Left kidney (tissue), 2 donors: Measurements from ENCODE around the gene AK8. TPM values are rescaled to one million over a fixed set of nuclear protein-coding genes. Genes with fewer than 3 reads are reported as not detected.

Source experiments
- DNase-seq: peaks from one replicate; pipeline ENCODE4 v3.0.0-alpha.2; 2013
- polyA plus RNA-seq: library from polyadenylated mRNA; unstranded; fragments of 120-200 nt; gene quantifications from one replicate; pipeline ENCODE4 v1.2.1, GENCODE V29; 2013; ENCODE audit not compliant: insufficient read length

AK8 gene
- polyA plus RNA-seq, 1 donor, result 3.9 TPM

DNA sequence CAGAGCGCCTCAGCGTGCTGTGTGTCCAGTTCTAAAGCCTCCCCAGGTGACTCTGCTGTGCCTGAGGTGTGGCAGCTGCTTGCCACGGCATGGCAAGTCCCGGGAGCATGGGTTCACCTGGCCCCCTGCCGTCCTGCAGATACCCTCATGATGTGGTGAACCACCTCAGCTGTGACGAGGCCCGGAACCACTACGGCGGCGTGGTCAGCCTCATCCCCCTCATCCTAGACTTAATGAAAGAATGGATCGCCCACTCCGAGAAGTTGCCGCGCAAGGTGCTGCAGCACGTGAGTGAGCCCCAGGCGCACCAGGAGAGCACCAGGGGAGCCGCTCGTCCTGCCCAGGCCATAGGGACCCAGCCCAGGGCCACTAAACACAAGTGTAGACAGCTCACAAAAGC lies 10.1 kb upstream of the AK8 start:
- DNase-seq, result no peak

- no peak for DNase-seq
Measured at GRCh38 chr9:132887181-132888120, 9.4 kb upstream of the AK8 start.

GRCh38 chr9:132886334-132886725 lies 8.2 kb upstream of the AK8 start:
- no peak for DNase-seq

- no peak for DNase-seq
Measured at GRCh38 chr9:132885720-132886333, 7.7 kb upstream of the AK8 start.

DNA sequence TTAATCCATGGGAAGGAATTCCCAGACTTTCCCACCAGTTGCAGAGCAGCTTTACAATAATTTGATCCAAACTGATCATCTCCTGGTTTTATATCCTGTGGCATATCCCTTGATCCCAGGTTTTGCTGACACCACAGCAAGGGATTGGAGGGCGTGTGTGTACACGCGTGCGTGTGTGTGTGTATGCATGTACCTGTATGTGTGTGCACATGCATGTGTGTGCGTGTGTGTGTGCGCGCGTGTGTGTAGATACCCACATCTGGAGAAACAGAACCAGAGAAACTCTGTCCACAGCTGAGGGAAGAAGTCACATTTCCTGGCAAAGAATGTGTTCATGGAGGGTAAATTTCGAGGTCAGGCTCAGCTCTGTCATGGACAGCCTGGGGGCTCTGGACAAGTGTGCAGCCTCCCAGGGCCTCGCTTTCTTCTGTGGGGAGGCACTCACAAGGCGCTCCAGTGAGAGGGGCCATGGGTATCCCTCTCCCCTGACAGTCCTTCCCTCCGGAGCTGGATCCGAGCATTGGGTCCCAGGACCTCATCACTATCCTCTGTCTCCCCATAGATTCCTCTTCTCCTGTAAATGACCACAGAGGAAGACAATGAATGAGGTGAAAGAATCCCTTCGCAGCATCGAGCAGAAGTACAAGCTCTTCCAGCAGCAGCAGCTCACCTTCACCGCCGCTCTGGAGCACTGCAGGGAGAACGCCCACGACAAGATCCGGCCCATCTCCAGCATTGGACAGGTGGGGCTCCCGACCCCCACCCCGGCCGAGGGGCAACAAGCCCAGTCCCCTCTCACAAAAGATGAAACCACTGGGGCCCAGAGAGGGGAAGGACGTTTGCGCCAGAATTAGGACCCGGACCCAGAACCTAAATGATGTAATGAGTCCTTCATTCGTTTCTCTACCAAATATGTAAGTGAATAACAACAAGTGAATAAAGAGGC lies 5.5 kb upstream of the AK8 start:
- DNase-seq, result no peak

GRCh38 chr9:132882616-132883015 lies 4.5 kb upstream of the AK8 start:
- no peak for DNase-seq

DNA sequence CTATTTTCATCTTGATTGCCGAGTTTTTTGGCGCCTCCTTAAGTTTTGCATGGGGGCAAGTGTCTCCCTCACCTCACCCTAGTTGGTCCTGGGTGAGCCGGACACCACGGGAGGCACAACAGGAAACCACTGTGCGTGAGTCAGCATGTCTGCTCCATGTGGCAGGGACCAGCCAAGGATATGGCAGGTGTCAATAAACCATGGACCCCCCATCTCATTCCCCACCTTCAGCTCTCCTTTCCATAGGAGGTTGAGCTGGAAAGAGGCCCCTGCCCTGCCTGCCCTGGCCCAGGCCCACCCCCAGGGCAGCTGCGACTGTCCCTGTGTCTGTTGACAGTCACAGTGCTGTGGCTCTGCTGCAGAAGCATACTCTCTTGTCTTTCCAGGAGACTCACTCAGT lies 3.7 kb upstream of the AK8 start:
- DNase-seq, result no peak

DNA sequence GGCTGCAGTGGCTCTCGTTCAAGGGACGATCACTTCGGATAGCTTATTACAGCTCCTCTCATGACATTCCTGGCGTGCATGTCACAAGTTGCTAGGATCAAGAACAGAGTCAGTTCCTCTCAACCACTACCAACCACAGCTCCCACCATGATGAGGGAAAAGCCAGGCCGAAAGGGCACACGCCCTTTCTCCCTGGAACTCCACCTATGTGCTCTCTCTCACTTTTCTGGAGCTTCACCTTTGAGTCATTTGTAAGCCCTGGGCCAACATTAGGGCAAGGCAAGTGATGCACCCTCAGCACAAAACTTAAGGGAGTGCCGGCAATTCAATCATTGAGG lies 2.2 kb upstream of the AK8 start:
- DNase-seq, result no peak

DNA sequence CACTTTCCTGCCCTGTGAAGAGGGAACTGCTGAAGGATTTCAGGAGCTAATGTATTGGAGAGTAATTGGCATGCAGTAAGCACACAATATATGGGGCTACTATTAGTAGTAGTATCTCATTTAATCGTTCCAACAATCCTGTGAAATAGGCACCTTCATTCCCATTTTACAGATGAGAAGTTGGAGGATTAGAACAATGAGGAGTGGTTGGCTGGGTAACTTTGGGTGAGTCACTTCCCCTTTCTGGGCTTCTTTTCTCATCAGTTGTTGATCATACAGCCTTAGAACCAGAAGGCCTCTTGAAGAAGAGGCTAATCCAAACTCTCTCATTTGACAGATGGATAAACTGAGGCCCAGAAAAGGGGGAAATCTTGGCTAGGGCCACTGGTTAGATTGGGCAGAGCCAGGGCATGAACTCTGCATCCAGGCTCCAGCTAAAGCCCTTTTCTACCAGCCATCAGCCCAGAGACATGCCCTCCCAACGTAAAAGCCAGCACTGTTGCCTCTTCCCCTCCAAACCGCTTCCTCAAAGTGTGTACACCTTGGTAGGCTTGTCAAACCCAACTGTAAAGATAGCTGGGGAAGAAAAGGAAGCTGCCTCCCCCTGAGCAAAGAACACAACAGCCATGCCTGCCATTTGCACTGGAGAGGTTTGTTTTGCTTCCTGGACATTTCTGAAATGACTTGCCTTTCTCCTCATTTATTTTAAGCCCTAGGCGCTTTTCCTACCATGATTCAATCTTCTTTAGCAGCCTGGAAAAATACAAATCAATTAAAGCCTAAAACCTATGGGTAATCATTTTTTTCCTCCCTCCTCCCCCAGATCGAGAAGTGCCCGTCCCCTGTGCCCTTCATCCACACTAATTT lies 1.6 kb upstream of the AK8 start:
- no peak for DNase-seq

GRCh38 chr9:132878695-132879456 lies 792 bp upstream of the AK8 start, which contains the start of gene SPACA9:
Gene SPACA9 (plus strand): TSS chr9:132878898. CDS start chr9:132883948, 5,050 bp downstream.
- peak; percentile 61 for DNase-seq

DNA sequence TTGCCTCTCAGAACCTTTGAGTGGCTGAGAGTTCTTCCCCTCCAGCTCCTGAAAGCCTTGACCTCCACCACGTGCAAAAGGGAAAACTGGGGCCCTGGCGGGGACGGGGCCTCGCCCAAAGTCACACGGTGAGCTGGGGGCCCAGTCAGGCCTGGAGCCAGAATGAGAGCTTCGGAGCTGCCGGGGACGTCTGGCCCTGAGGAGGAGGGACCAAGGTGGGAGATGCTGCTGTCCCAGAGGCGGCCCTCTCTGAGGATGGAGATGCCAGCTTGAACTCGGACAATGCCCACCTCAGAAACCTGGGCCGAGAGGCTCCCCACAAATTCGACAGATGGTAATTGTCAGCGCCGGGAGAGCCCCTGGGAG lies 643 bp downstream of the AK8 start:
- no peak for DNase-seq

GRCh38 chr9:132876849-132877248 lies 1.2 kb downstream of the AK8 start:
- no peak for DNase-seq

- no peak for DNase-seq
Measured at GRCh38 chr9:132875159-132875558, 2.9 kb downstream of the AK8 start.

- DNase-seq, result no peak
Measured at GRCh38 chr9:132873403-132873802, 4.7 kb downstream of the AK8 start.

DNA sequence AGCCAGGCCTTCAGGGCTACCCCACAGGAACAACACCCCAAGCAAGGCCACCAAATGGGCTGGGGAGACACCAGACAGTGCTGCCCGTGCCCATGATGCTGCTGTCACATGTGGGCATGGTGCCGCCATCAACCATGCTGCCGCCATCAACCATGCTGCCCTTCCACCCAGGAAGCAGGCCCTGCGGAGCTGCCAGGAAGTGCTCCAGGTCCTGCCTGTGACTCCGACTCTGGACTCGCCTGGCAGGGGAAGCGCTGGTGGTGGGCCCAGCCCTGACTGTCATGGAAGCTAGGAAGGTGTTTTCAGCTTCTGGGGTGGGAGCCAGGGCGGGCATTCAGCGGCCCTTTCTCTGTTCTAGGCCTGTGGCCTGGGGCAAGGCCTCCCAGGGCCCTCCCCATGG lies 8.8 kb downstream of the AK8 start:
- no peak for DNase-seq

DNA sequence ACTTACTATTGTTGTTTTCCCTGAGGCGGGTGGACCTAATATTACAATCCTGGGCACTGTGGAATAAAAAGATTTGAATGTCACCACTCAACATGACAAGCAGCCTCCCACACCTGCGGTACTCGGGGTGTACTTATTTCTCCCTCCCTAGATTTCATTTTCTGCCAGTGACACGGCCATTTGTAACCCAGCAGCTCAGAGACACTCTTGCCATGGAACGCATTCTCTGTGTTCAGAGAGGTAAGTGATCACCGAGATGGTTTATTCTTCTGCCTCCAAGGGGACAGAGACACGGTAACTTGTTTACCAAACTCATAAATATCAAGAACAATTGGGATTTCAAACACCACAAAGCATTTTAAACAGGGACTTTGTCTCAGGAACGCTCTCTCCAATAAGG lies 11.2 kb downstream of the AK8 start:
- no peak for DNase-seq

GRCh38 chr9:132864691-132865090 lies 13.4 kb downstream of the AK8 start:
- no peak for DNase-seq

GRCh38 chr9:132864277-132864676 lies 13.8 kb downstream of the AK8 start:
- no peak for DNase-seq

DNA sequence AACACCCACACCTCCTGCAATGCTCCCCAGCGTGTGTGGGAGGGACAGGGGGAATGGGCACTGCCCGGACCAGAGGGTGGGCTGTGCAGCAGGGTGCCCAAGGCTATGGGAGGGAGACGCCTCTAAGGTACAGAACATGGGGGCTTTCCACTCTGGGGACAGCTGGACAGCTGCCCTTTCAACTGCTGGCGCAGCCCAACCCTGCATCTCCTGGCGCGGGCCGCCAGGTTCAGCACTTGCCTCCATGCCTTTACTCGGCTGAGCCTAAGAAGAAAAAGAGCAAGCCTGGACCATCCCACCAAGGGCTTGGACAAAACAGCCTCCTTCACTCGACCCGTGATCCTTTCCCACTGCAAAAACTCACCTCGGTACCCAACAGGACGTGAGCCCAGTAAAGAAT lies 15.0 kb downstream of the AK8 start:
- DNase-seq, result no peak

DNA sequence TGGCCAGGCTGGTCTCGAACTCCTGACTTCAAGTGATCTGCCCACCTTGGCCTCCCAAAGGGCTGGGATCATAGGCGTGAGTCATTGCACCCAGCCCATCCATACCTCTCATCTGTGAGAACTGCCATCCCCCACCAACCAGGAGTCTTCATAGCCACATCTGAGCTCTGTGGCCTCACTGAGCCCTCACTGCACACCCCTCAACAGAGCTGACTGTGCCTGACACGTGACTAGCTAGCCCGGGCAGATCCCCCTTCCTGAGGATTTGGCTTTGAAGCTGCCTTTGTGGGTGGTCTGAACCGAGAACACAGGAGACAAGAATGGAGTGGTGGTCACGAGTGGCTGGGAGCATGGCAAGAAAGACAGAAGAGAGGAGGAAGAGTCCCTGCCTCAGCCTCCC lies 15.6 kb downstream of the AK8 start:
- DNase-seq, result no peak

- no peak for DNase-seq
Measured at GRCh38 chr9:132861666-132862065, 16.4 kb downstream of the AK8 start.
